HepG2 (cell line): Measurements from ENCODE around the gene COX8C. TPM values are rescaled to one million over a fixed set of nuclear protein-coding genes. Genes with fewer than 3 reads are reported as not detected.

Source experiments
- ARHGAP35 ChIP-seq: sonication (generic); formaldehyde crosslinking; IDR thresholded peaks from 2 replicates; pipeline ENCODE4 v1.9.0; 2022; ENCODE audit warnings: mild to moderate bottlenecking, inconsistent platforms, moderate library complexity, missing genetic modification reagents, borderline replicate concordance
- BRCA1 ChIP-seq: sonication (generic); formaldehyde crosslinking; IDR thresholded peaks from 2 replicates; pipeline ENCODE4 v1.4.0; 2020; ENCODE audit warnings: missing genetic modification reagents
- KLF16 ChIP-seq, 2 experiments: sonication (generic) in 1 of 2; formaldehyde crosslinking in 1 of 2; IDR thresholded peaks; 2 replicates each; pipeline versions ENCODE4 v1.6.1 to v1.8.0; 2016 to 2023; ENCODE audit warnings: missing genetic modification reagents in 2 of 2, missing compliant biosample characterization in 1 of 2
- REL ChIP-seq: sonication (generic); formaldehyde crosslinking; conservative IDR thresholded peaks from 2 replicates; pipeline ENCODE4 v1.8.0; 2022; ENCODE audit warnings: mild to moderate bottlenecking, missing genetic modification reagents, moderate library complexity
- RXRA ChIP-seq: sonication (generic); formaldehyde crosslinking; IDR thresholded peaks from 2 replicates; pipeline ENCODE4 v1.5.1; 2020; ENCODE audit warnings: missing genetic modification reagents
- SKI ChIP-seq: fragments of 450-650 bp; IDR thresholded peaks from one replicate; pipeline ENCODE4 v1.6.1; 2018; ENCODE audit warnings: mild to moderate bottlenecking; ENCODE audit not compliant: partially characterized antibody
- TARDBP ChIP-seq: sonication (generic); formaldehyde crosslinking; IDR thresholded peaks from 2 replicates; pipeline ENCODE4 v1.8.0; 2022; ENCODE audit warnings: mild to moderate bottlenecking, missing genetic modification reagents
- TCF7L2 ChIP-seq: IDR thresholded peaks from 2 replicates; pipeline ENCODE4 v1.6.1; 2011; ENCODE audit warnings: mild to moderate bottlenecking, low read depth, low read length, moderate library complexity
- ZMYM4 ChIP-seq: sonication (generic); formaldehyde crosslinking; IDR thresholded peaks from 2 replicates; pipeline ENCODE4 v1.8.1; 2023; ENCODE audit warnings: mild to moderate bottlenecking, missing genetic modification reagents
- ZNF646 ChIP-seq: sonication (generic); formaldehyde crosslinking; IDR thresholded peaks from 2 replicates; pipeline ENCODE4 v1.9.0; 2021; ENCODE audit warnings: mild to moderate bottlenecking, missing genetic modification reagents
- polyA plus RNA-seq, 8 experiments: library from polyadenylated mRNA; depleted of rRNA in 3 of 8; stranded (reverse) in 7 of 8; unstranded in 1 of 8; fragments of >200 nt; fragmentation: Illumina TruSeq in 4 of 8; extraction: Trizol in 4 of 8; gene quantifications; 2 replicates each; pipeline versions ENCODE4 v1.2.1 to v1.2.3, GENCODE V29; 2011 to 2016; ENCODE audit warnings: low read depth in 4 of 8, missing spikeins in 1 of 8, mixed read lengths in 1 of 8; ENCODE audit not compliant: insufficient read depth in 1 of 8
- total RNA-seq, 5 experiments: library from RNA; depleted of rRNA; stranded (reverse); fragments of >200 nt; fragmentation: Illumina TruSeq; extraction: Trizol; gene quantifications; 2 replicates each; pipeline ENCODE4 v1.2.3, GENCODE V29; 2016; ENCODE audit warnings: low read depth in 1 of 5
- TF ChIP-seq, protein P1 (sequence below): sonication (generic); formaldehyde crosslinking; IDR thresholded peaks from 2 replicates; pipeline ENCODE4 v1.5.1; 2020; ENCODE audit warnings: missing genetic modification reagents, mild to moderate bottlenecking, borderline replicate concordance
- TF ChIP-seq, protein P2 (sequence below): IDR thresholded peaks from 2 replicates; pipeline ENCODE4 v1.6.1; 2018; ENCODE audit warnings: missing genetic modification reagents, mild to moderate bottlenecking, missing compliant biosample characterization

COX8C gene
- total and polyA plus RNA-seq, 2 of the 13 experiments (the other 11 are each of a cell fraction or from before 2014, with no cell fraction given), result not detected

GRCh38 chr14:93308686-93309345, 38.2 kb upstream of the COX8C start (continued):
- TF ChIP-seq ZNF646 (CRISPR knock-in tag), result no peak
- TF ChIP-seq, protein P1, sequence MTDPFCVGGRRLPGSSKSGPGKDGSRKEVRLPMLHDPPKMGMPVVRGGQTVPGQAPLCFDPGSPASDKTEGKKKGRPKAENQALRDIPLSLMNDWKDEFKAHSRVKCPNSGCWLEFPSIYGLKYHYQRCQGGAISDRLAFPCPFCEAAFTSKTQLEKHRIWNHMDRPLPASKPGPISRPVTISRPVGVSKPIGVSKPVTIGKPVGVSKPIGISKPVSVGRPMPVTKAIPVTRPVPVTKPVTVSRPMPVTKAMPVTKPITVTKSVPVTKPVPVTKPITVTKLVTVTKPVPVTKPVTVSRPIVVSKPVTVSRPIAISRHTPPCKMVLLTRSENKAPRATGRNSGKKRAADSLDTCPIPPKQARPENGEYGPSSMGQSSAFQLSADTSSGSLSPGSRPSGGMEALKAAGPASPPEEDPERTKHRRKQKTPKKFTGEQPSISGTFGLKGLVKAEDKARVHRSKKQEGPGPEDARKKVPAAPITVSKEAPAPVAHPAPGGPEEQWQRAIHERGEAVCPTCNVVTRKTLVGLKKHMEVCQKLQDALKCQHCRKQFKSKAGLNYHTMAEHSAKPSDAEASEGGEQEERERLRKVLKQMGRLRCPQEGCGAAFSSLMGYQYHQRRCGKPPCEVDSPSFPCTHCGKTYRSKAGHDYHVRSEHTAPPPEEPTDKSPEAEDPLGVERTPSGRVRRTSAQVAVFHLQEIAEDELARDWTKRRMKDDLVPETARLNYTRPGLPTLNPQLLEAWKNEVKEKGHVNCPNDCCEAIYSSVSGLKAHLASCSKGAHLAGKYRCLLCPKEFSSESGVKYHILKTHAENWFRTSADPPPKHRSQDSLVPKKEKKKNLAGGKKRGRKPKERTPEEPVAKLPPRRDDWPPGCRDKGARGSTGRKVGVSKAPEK, result no peak
- TF ChIP-seq SKI, result no peak
- no peak for TF ChIP-seq TARDBP
- TF ChIP-seq KLF16 (CRISPR knock-in tag; IDR thresholded peaks at IDR 0.05), result no peak
- no peak for TF ChIP-seq REL (CRISPR knock-in tag)
- TF ChIP-seq, protein P2, sequence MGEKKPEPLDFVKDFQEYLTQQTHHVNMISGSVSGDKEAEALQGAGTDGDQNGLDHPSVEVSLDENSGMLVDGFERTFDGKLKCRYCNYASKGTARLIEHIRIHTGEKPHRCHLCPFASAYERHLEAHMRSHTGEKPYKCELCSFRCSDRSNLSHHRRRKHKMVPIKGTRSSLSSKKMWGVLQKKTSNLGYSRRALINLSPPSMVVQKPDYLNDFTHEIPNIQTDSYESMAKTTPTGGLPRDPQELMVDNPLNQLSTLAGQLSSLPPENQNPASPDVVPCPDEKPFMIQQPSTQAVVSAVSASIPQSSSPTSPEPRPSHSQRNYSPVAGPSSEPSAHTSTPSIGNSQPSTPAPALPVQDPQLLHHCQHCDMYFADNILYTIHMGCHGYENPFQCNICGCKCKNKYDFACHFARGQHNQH (CRISPR knock-in tag), result no peak
- TF ChIP-seq RXRA (CRISPR knock-in tag), result no peak
- no peak for TF ChIP-seq ARHGAP35 (CRISPR knock-in tag)
- no peak for TF ChIP-seq ZMYM4 (CRISPR knock-in tag)
- no peak for TF ChIP-seq BRCA1 (CRISPR knock-in tag)
- no peak for TF ChIP-seq TCF7L2
